ENCODE measurements around the gene YARS1.

DNA sequence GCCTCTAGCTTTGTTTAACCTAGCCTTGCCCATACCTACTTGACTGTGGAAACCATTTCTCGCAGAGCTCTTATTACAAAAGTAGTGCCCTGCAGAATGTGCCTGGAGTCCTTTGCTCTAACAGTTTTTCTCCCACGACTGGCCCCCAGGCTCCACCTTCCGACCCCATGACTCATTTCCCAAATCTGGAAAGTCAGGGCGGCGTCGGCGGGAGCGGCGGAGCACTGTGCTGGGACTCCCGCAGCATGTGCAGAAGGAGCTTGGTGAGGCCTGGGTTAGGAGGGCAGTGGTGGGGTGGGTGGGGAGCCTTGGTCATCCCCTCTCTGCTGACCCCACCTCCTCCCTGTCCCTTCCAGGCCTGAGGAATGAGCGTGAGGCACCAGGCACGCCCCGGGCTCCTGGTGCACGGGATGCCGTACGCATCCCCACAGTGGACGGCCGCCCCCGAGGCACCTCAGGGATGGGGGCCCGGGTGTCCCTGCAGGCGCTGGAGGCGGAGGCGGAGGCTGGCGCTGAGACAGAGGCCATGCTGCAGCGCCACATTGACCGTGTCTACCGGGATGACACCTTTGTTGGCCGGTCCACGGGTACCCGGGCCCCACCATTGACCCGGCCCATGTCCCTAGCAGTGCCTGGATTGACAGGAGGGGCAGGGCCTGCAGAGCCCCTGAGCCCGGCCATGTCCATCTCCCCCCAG lies 47.5 kb downstream of the YARS1 start:
- TF ChIP-seq MXI1 (IDR thresholded peaks at IDR 0.05; ENCODE audit: borderline replicate concordance, low read depth, low read length): no peak
- TF ChIP-seq, protein P1, sequence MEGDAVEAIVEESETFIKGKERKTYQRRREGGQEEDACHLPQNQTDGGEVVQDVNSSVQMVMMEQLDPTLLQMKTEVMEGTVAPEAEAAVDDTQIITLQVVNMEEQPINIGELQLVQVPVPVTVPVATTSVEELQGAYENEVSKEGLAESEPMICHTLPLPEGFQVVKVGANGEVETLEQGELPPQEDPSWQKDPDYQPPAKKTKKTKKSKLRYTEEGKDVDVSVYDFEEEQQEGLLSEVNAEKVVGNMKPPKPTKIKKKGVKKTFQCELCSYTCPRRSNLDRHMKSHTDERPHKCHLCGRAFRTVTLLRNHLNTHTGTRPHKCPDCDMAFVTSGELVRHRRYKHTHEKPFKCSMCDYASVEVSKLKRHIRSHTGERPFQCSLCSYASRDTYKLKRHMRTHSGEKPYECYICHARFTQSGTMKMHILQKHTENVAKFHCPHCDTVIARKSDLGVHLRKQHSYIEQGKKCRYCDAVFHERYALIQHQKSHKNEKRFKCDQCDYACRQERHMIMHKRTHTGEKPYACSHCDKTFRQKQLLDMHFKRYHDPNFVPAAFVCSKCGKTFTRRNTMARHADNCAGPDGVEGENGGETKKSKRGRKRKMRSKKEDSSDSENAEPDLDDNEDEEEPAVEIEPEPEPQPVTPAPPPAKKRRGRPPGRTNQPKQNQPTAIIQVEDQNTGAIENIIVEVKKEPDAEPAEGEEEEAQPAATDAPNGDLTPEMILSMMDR (conservative IDR thresholded peaks at IDR 0.05; ENCODE audit: low read depth, low read length): no peak
- TF ChIP-seq MAFK (IDR thresholded peaks at IDR 0.05; ENCODE audit: low read depth, low read length): no peak
- no peak for TF ChIP-seq POLR2A (IDR thresholded peaks at IDR 0.05; ENCODE audit: low read depth, low read length)
- TF ChIP-seq FOS (IDR thresholded peaks at IDR 0.05; ENCODE audit: low read depth, low read length): 0 out of 2 replicates have a peak, but pooled peaks have one; percentile 23
- TF ChIP-seq, protein P2, sequence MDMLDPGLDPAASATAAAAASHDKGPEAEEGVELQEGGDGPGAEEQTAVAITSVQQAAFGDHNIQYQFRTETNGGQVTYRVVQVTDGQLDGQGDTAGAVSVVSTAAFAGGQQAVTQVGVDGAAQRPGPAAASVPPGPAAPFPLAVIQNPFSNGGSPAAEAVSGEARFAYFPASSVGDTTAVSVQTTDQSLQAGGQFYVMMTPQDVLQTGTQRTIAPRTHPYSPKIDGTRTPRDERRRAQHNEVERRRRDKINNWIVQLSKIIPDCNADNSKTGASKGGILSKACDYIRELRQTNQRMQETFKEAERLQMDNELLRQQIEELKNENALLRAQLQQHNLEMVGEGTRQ (IDR thresholded peaks at IDR 0.05; ENCODE audit: low read depth, low read length): no peak
- TF ChIP-seq RFX5 (IDR thresholded peaks at IDR 0.05; ENCODE audit: low read depth, low read length): no peak
- TF ChIP-seq SMC3 (IDR thresholded peaks at IDR 0.05; ENCODE audit: low read depth, low read length): no peak
- TF ChIP-seq CHD1 (IDR thresholded peaks at IDR 0.05; ENCODE audit: low read depth, low read length): no peak
